GM21717 (cell line): ENCODE results near the gene NDUFAF7.
"Not testable (repeated sequence)": the region's sequence is repeated elsewhere in the genome, so short reads cannot be mapped to it uniquely, and the experiment has no call there.

Experiments
- ATAC-seq: cut with Tn5 transposase; IDR thresholded peaks from one replicate; pipeline ENCODE4 v1.9.1; 2021; ENCODE audit warnings: mild to moderate bottlenecking, moderate library complexity; ENCODE audit not compliant: unreplicated experiment

The NDUFAF7 gene

GRCh38 chr2:37276291-37276690 lies 44.8 kb downstream of the NDUFAF7 start:
- ATAC-seq = no peak

- no peak for ATAC-seq
Measured at GRCh38 chr2:37281916-37282315, 50.5 kb downstream of the NDUFAF7 start.

- ATAC-seq = no peak
Measured at GRCh38 chr2:37282746-37283145, 51.3 kb downstream of the NDUFAF7 start.

GRCh38 chr2:37283207-37283606 lies 51.7 kb downstream of the NDUFAF7 start:
- no peak for ATAC-seq

GRCh38 chr2:37284381-37284780 lies 52.9 kb downstream of the NDUFAF7 start:
- no peak for ATAC-seq

- ATAC-seq = no peak
Measured at GRCh38 chr2:37287966-37288365, 56.5 kb downstream of the NDUFAF7 start.

- no peak for ATAC-seq
Measured at GRCh38 chr2:37291680-37292079, 60.2 kb downstream of the NDUFAF7 start.

GRCh38 chr2:37294858-37295257 lies 63.4 kb downstream of the NDUFAF7 start:
- not testable (repeated sequence) for ATAC-seq

- no peak for ATAC-seq
Measured at GRCh38 chr2:37295469-37296073, 64.1 kb downstream of the NDUFAF7 start.

- ATAC-seq = no peak
Measured at GRCh38 chr2:37297632-37298031, 66.2 kb downstream of the NDUFAF7 start.
